ENCODE data around the gene BCDIN3D. TPM values are rescaled to one million over a fixed set of nuclear protein-coding genes. Genes with fewer than 3 reads are reported as not detected.
A peak's percentile ranks its signal among the peaks of the same experiment; 100 is the strongest.

Gene BCDIN3D
- total RNA-seq, 1 experiment from 2014 or later = 4.5 TPM

- Histone ChIP-seq H3K27me3 (ENCODE audit: low read length) (no peaks in the 10 kb centered on the region), H3K9me2 (replicated peaks; ENCODE audit: low read length) (no peaks in the 10 kb centered on the region), H3K4me3 (ENCODE audit: low read length) (no peak overlapping the region), H3K4me1 (ENCODE audit: insufficient read depth, low read length) (no peaks in the 10 kb centered on the region), H3K9ac (ENCODE audit: low read length) (no peak overlapping the region), H3K36me3 (ENCODE audit: low read depth, low read length) (no peaks in the 10 kb centered on the region), H2AFZ (ENCODE audit: low read length) (no peak overlapping the region), H3F3A (ENCODE audit: low read length, unreplicated experiment) (no peaks in the 10 kb centered on the region), H4K20me1 (ENCODE audit: low read length) (no peaks in the 10 kb centered on the region), H3K9me3 (ENCODE audit: low read length) (no peaks in the 10 kb centered on the region), H3K79me2 (ENCODE audit: low read length) (0 out of 2 replicates have a peak, but pooled peaks cover 4% of the 10 kb centered on the region), H3K27ac (ENCODE audit: low read length) (no peak overlapping the region), H3K4me2 (ENCODE audit: low read length) (no peak overlapping the region)
- ChIA-PET CTCF (no interaction called here), POLR2A (ENCODE audit: unreplicated experiment) (no interaction called here)
- peak; percentile 33; the same call in 1 of the 2 replicates for ATAC-seq
- intact Hi-C loops (cut with micrococcal nuclease) = no loop called here
- no TSS peak for BruUV-seq (replicated peaks)
- TF ChIP-seq, protein P1, sequence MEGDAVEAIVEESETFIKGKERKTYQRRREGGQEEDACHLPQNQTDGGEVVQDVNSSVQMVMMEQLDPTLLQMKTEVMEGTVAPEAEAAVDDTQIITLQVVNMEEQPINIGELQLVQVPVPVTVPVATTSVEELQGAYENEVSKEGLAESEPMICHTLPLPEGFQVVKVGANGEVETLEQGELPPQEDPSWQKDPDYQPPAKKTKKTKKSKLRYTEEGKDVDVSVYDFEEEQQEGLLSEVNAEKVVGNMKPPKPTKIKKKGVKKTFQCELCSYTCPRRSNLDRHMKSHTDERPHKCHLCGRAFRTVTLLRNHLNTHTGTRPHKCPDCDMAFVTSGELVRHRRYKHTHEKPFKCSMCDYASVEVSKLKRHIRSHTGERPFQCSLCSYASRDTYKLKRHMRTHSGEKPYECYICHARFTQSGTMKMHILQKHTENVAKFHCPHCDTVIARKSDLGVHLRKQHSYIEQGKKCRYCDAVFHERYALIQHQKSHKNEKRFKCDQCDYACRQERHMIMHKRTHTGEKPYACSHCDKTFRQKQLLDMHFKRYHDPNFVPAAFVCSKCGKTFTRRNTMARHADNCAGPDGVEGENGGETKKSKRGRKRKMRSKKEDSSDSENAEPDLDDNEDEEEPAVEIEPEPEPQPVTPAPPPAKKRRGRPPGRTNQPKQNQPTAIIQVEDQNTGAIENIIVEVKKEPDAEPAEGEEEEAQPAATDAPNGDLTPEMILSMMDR (conservative IDR thresholded peaks at IDR 0.05; ENCODE audit: low read depth, low read length) = no peak
- TF ChIP-seq EZH2phosphoT487 (IDR thresholded peaks at IDR 0.05; ENCODE audit: borderline replicate concordance, low read length) (no peak), EZH2 (IDR thresholded peaks at IDR 0.05; ENCODE audit: low read length, unreplicated experiment) (no peak)
- peak; percentile 9 for DNase-seq
Measured at GRCh38 chr12:49818241-49818895, 24.5 kb downstream of the BCDIN3D start.

GRCh38 chr12:49813131-49813530 lies 29.8 kb downstream of the BCDIN3D start:
- DNase-seq (peak; percentile 25), ATAC-seq (0 out of 2 replicates have a peak, but pooled peaks have one; percentile 38)
- Histone ChIP-seq H2AFZ (ENCODE audit: low read length) (no peak overlapping the region), H3K27ac (ENCODE audit: low read length) (no peak overlapping the region), H3K4me2 (ENCODE audit: low read length) (no peak overlapping the region), H4K20me1 (ENCODE audit: low read length) (no peaks in the 10 kb centered on the region), H3K36me3 (ENCODE audit: low read depth, low read length) (no peaks in the 10 kb centered on the region), H3K9me2 (replicated peaks; ENCODE audit: low read length) (no peaks in the 10 kb centered on the region), H3F3A (ENCODE audit: low read length, unreplicated experiment) (no peaks in the 10 kb centered on the region), H3K4me3 (ENCODE audit: low read length) (no peak overlapping the region), H3K9me3 (ENCODE audit: low read length) (no peaks in the 10 kb centered on the region), H3K79me2 (ENCODE audit: low read length) (0 out of 2 replicates have a peak, but pooled peaks cover 4% of the 10 kb centered on the region), H3K9ac (ENCODE audit: low read length) (no peak overlapping the region), H3K27me3 (ENCODE audit: low read length) (no peaks in the 10 kb centered on the region), H3K4me1 (ENCODE audit: insufficient read depth, low read length) (no peaks in the 10 kb centered on the region)
- TF ChIP-seq, protein P1 (conservative IDR thresholded peaks at IDR 0.05; ENCODE audit: low read depth, low read length) = no peak
- TF ChIP-seq EZH2 (IDR thresholded peaks at IDR 0.05; ENCODE audit: low read length, unreplicated experiment) (no peak), EZH2phosphoT487 (IDR thresholded peaks at IDR 0.05; ENCODE audit: borderline replicate concordance, low read length) (no peak)
- ChIA-PET CTCF (no interaction called here), POLR2A (ENCODE audit: unreplicated experiment) (no interaction called here)
- intact Hi-C loops (cut with micrococcal nuclease) = no loop called here
- BruUV-seq (replicated peaks) = no TSS peak

GRCh38 chr12:49811961-49812401 lies 30.9 kb downstream of the BCDIN3D start:
- no peaks in the 10 kb centered on the region for H3K4me1 ChIP-seq (ENCODE audit: insufficient read depth, low read length)
- no peak for ATAC-seq
- DNase-seq = no peak
- no peaks in the 10 kb centered on the region for H3K36me3 ChIP-seq (ENCODE audit: low read depth, low read length)
- no peaks in the 10 kb centered on the region for H4K20me1 ChIP-seq (ENCODE audit: low read length)
- H3K9ac ChIP-seq (ENCODE audit: low read length) = no peak overlapping the region
- H3K9me2 ChIP-seq (replicated peaks; ENCODE audit: low read length) = no peaks in the 10 kb centered on the region
- 0 out of 2 replicates have a peak, but pooled peaks cover 4% of the 10 kb centered on the region for H3K79me2 ChIP-seq (ENCODE audit: low read length)
- no peak overlapping the region for H3K4me2 ChIP-seq (ENCODE audit: low read length)
- ChIA-PET CTCF (no interaction called here), POLR2A (ENCODE audit: unreplicated experiment) (no interaction called here)
- H3F3A ChIP-seq (ENCODE audit: low read length, unreplicated experiment) = no peaks in the 10 kb centered on the region
- no peak overlapping the region for H2AFZ ChIP-seq (ENCODE audit: low read length)
- intact Hi-C loops (cut with micrococcal nuclease) = no loop called here
- H3K4me3 ChIP-seq (ENCODE audit: low read length) = no peak overlapping the region
- no peaks in the 10 kb centered on the region for H3K9me3 ChIP-seq (ENCODE audit: low read length)
- no TSS peak for BruUV-seq (replicated peaks)
- no peak for TF ChIP-seq EZH2 (IDR thresholded peaks at IDR 0.05; ENCODE audit: low read length, unreplicated experiment)
- TF ChIP-seq EZH2phosphoT487 (IDR thresholded peaks at IDR 0.05; ENCODE audit: borderline replicate concordance, low read length) = no peak
- TF ChIP-seq, protein P1 (conservative IDR thresholded peaks at IDR 0.05; ENCODE audit: low read depth, low read length) = no peak
- no peaks in the 10 kb centered on the region for H3K27me3 ChIP-seq (ENCODE audit: low read length)
- H3K27ac ChIP-seq (ENCODE audit: low read length) = no peak overlapping the region
